Measurements from ENCODE around the gene THSD7A. TPM values are rescaled to one million over a fixed set of nuclear protein-coding genes. Genes with fewer than 3 reads are reported as not detected.
"Not testable (repeated sequence)": the region's sequence is repeated elsewhere in the genome, so short reads cannot be mapped to it uniquely, and the experiment has no call there.

The THSD7A gene
- total RNA-seq, 4 donors from 2014 or later = 3.9 to 12.3 (median 5.9) TPM

GRCh38 chr7:11449316-11449715, 382.7 kb downstream of the THSD7A start:
- TF ChIP-seq CTCF (IDR thresholded peaks at IDR 0.05) = no peak
- ATAC-seq (ENCODE audit: low FRiP score) = no peak
- DNase-seq (ENCODE audit: low spot score) = no peak

- TF ChIP-seq CTCF (IDR thresholded peaks at IDR 0.05) = no peak
- no peak for DNase-seq (ENCODE audit: low spot score)
- no peak for ATAC-seq (ENCODE audit: low FRiP score)
Observed at GRCh38 chr7:11448323-11448722, 383.7 kb downstream of the THSD7A start.

- no peak for ATAC-seq (ENCODE audit: low FRiP score)
- TF ChIP-seq CTCF (IDR thresholded peaks at IDR 0.05) = no peak
- DNase-seq (ENCODE audit: low spot score) = no peak
Observed at GRCh38 chr7:11447106-11447505, 384.9 kb downstream of the THSD7A start.

- not testable (repeated sequence) for DNase-seq (ENCODE audit: low spot score); ATAC-seq (ENCODE audit: low FRiP score)
Observed at GRCh38 chr7:11443934-11444333, 388.1 kb downstream of the THSD7A start.

GRCh38 chr7:11437994-11438393, 394.0 kb downstream of the THSD7A start:
- DNase-seq (ENCODE audit: low spot score) (no peak), ATAC-seq (ENCODE audit: low FRiP score) (no peak)
- no peak for TF ChIP-seq CTCF (IDR thresholded peaks at IDR 0.05)

GRCh38 chr7:11436773-11437524, 395.0 kb downstream of the THSD7A start:
- ATAC-seq (ENCODE audit: low FRiP score) = no peak
- TF ChIP-seq CTCF (IDR thresholded peaks at IDR 0.05) = no peak
- DNase-seq (ENCODE audit: low spot score) = no peak

- TF ChIP-seq CTCF (IDR thresholded peaks at IDR 0.05) = no peak
- DNase-seq (ENCODE audit: low spot score) (no peak), ATAC-seq (ENCODE audit: low FRiP score) (no peak)
Observed at GRCh38 chr7:11436316-11436715, 395.7 kb downstream of the THSD7A start.
